ENCODE results near the gene GPRC5A.

Gene GPRC5A

DNA sequence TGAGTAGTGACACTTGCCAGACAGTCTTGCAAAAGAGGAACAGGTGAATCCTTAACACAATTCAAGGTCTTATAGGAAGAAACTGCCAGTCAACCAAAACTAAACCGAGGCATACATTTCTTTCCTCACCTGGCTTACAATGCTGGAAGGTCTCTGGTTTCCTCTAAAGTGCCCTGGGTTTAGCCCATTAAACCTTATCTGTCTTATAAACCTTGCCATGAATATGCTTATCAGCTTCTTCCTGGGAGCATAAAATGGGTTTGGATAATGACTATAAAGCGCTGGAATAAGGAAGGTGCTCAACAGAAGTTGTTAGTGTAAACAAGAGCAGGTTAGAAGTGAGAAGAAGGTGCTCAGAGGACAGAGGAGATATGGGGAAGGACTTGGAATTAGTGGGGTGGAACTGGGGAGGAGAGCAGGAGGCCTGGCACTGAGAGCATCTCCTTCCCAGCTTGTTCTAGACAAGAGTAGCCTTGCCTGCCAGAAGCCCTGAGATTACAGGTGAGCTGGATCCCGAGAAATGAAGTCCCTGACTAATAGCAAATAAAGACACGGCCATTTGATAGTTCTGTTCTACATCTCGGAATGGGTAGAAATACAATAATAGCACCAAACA, 14.1 kb upstream of the GPRC5A start:
- TF ChIP-seq, protein P1, sequence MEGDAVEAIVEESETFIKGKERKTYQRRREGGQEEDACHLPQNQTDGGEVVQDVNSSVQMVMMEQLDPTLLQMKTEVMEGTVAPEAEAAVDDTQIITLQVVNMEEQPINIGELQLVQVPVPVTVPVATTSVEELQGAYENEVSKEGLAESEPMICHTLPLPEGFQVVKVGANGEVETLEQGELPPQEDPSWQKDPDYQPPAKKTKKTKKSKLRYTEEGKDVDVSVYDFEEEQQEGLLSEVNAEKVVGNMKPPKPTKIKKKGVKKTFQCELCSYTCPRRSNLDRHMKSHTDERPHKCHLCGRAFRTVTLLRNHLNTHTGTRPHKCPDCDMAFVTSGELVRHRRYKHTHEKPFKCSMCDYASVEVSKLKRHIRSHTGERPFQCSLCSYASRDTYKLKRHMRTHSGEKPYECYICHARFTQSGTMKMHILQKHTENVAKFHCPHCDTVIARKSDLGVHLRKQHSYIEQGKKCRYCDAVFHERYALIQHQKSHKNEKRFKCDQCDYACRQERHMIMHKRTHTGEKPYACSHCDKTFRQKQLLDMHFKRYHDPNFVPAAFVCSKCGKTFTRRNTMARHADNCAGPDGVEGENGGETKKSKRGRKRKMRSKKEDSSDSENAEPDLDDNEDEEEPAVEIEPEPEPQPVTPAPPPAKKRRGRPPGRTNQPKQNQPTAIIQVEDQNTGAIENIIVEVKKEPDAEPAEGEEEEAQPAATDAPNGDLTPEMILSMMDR (IDR thresholded peaks at IDR 0.05; ENCODE audit: low read depth, low read length) = no peak
- no peak overlapping the region for H3K4me3 ChIP-seq (replicated peaks in 1 of 2; ENCODE audit: low read depth in 2 of 2, low read length in 2 of 2)
- no peak for DNase-seq (ENCODE audit: low read depth in 2 of 2)

- TF ChIP-seq, protein P1 (IDR thresholded peaks at IDR 0.05; ENCODE audit: low read depth, low read length) = no peak
- no peak overlapping the region for H3K4me3 ChIP-seq (replicated peaks in 1 of 2; ENCODE audit: low read depth in 2 of 2, low read length in 2 of 2)
- DNase-seq (ENCODE audit: low read depth in 2 of 2) = no peak
Observed at GRCh38 chr12:12877781-12878455, 13.4 kb upstream of the GPRC5A start.

- H3K4me3 ChIP-seq (replicated peaks in 1 of 2; ENCODE audit: low read depth in 2 of 2, low read length in 2 of 2) = no peak overlapping the region
- DNase-seq (ENCODE audit: low read depth in 2 of 2) = no peak
- TF ChIP-seq, protein P1 (IDR thresholded peaks at IDR 0.05; ENCODE audit: low read depth, low read length) = no peak
Observed at GRCh38 chr12:12880537-12880936, 10.8 kb upstream of the GPRC5A start.

DNA sequence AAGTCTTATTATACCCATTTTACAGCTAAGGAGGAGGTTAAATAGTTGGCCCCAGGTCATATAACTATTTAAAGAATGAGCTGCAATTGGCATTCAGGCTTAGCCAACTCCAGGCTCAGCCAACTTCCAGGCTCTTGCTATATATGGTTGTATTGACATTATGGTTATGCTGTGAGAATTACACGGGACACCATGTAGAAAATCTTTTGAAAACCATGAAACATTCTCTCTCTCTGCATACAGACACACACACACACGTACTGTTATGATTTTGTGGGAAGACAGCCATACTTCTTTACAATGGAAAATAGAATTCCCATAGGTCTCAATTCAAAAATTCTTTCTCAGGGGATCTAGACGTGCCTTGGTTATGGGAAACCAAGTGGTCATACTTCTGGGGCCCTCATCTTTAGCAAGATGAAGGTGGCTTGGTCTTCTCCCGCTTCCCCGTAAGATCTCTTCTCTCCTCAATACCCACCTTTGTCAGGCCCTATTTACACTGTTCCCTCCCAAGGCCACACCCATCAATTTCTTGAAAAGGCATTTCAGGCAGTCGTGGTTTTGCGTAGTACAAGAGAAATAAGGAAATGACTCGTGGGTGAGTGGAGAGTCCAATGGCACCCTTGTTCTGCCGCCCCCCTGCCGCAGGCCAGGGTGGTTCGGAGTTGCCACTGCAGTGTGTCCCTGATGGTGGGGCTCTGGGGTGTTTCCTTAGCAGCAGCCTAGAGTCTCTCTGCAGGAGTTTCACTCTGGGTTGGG, 10.0 kb upstream of the GPRC5A start:
- DNase-seq (ENCODE audit: low read depth in 2 of 2) = peak; percentile 48 to 74
- TF ChIP-seq, protein P1 (IDR thresholded peaks at IDR 0.05; ENCODE audit: low read depth, low read length) = no peak
- H3K4me3 ChIP-seq (replicated peaks in 1 of 2; ENCODE audit: low read depth in 2 of 2, low read length in 2 of 2) = no peak overlapping the region

DNA sequence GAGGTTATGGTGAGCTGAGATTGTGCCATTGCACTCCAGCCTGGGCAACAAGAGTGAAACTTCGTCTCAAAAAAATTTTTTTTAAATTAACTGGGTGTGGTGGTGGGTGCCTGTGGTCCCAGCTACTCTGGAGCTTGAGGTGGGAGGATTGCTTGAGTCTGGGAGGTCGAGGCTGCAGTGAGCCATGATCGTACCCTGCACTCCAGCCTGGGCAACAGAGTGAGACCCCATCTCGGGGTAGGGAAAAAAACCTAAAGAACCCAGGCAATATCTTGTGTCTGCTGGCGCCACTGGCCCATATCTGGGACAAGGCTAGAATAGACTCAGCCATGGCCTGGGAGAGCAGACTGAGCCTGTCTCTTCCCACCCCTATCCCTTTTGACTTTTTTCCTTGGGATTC, 9.1 kb upstream of the GPRC5A start:
- no peak overlapping the region for H3K4me3 ChIP-seq (replicated peaks in 1 of 2; ENCODE audit: low read depth in 2 of 2, low read length in 2 of 2)
- TF ChIP-seq, protein P1 (IDR thresholded peaks at IDR 0.05; ENCODE audit: low read depth, low read length) = no peak
- no peak for DNase-seq (ENCODE audit: low read depth in 2 of 2)

- TF ChIP-seq, protein P1 (IDR thresholded peaks at IDR 0.05; ENCODE audit: low read depth, low read length) = no peak
Observed at GRCh38 chr12:12883369-12884001, 7.9 kb upstream of the GPRC5A start.

More at GRCh38 chr12:12883369-12884001, 7.9 kb upstream of the GPRC5A start:
- DNase-seq (ENCODE audit: low read depth in 2 of 2) = peak; percentile 82
- no peak overlapping the region for H3K4me3 ChIP-seq (replicated peaks in 1 of 2; ENCODE audit: low read depth in 2 of 2, low read length in 2 of 2)
